GM12878 (cell line): ENCODE measurements around the gene GPC3. TPM values are rescaled to one million over a fixed set of nuclear protein-coding genes. Genes with fewer than 3 reads are reported as not detected.

Source experiments
- ATAC-seq: fragments of 200-7000 bp; cut with Tn5 transposase; 3 replicates; pipeline ENCODE4 v1.9.1; 2020; ENCODE audit warnings: mild to moderate bottlenecking, moderate library complexity
- BruUV-seq: library from RNA; stranded (reverse); fragments of 400-500 nt; replicated peaks from 2 replicates; lab custom pipeline; 2021; lab: Mats Ljungman, UMichigan
- CTCF ChIA-PET: fragments of 300-600 bp; sonication (Branson Sonifier 250); formaldehyde crosslinking; extraction: SDS; loops from one replicate; lab custom pipeline; 2021; ENCODE audit warnings: inconsistent platforms; lab: Yijun Ruan, JAX
- POLR2A ChIA-PET: fragments of 350-600 bp; formaldehyde crosslinking; extraction: SDS; loops from one replicate; lab custom pipeline; 2021; ENCODE audit warnings: inconsistent platforms; lab: Charles Lee
- RAD21 ChIA-PET: fragments of 300-600 bp; sonication (Branson Sonifier 250); formaldehyde crosslinking; loops from one replicate; lab custom pipeline; 2023; ENCODE audit warnings: antibody characterized with exemption; ENCODE audit not compliant: unreplicated experiment; lab: Charles Lee
- SMC1A ChIA-PET: fragments of 300-600 bp; sonication (Branson Sonifier 250); formaldehyde crosslinking; loops from one replicate; lab custom pipeline; 2023; ENCODE audit not compliant: unreplicated experiment, uncharacterized antibody; lab: Charles Lee
- DNase-seq: peaks from one replicate; pipeline ENCODE4 v3.0.0-alpha.2; 2011; ENCODE audit warnings: low read depth, low spot score
- FAIRE-seq: peaks from 3 replicates; lab custom pipeline; 2011; peaks lifted over from hg19 to GRCh38; lab: Jason Lieb, UNC
- H2AFZ ChIP-seq: 2 replicates; pipeline ENCODE4 v1.6.0; 2011; ENCODE audit warnings: low read depth, low read length, control low read depth; ENCODE audit not compliant: control insufficient read depth
- H3K27ac ChIP-seq: 2 replicates; pipeline ENCODE4 v1.5.1; 2011; ENCODE audit warnings: control low read depth; ENCODE audit not compliant: control insufficient read depth, insufficient read depth
- H3K27me3 ChIP-seq, 2 experiments: replicated peaks in 1 of 2; 2 replicates each; pipeline versions ENCODE4 v1.6.0 to v1.6.1; 2011; ENCODE audit warnings: low read length in 1 of 2; ENCODE audit not compliant: control insufficient read depth in 2 of 2, insufficient read depth in 2 of 2
- H3K36me3 ChIP-seq, 2 experiments: 2 replicates each; pipeline ENCODE4 v1.5.1; 2011; ENCODE audit warnings: low read length in 1 of 2; ENCODE audit not compliant: control insufficient read depth in 2 of 2, insufficient read depth in 2 of 2
- H3K4me1 ChIP-seq: 2 replicates; pipeline ENCODE4 v1.6.1; 2011; ENCODE audit warnings: mild to moderate bottlenecking, low read length, moderate library complexity, mixed read lengths; ENCODE audit not compliant: control insufficient read depth, insufficient read depth
- H3K4me2 ChIP-seq: 2 replicates; pipeline ENCODE4 v1.6.0; 2011; ENCODE audit warnings: control low read depth; ENCODE audit not compliant: control insufficient read depth, insufficient read depth
- H3K4me3 ChIP-seq: fragments of 200-600 bp; sonication (generic); 2 replicates; pipeline ENCODE4 v1.5.1; 2016
- H3K79me2 ChIP-seq: 2 replicates; pipeline ENCODE4 v1.6.0; 2011; ENCODE audit warnings: low read length; ENCODE audit not compliant: control insufficient read depth, insufficient read depth
- H3K9ac ChIP-seq: 2 replicates; pipeline ENCODE4 v1.8.0; 2011; ENCODE audit warnings: low read length, control low read depth, mixed read lengths; ENCODE audit not compliant: control insufficient read depth, insufficient read depth
- H3K9me3 ChIP-seq: replicated peaks from 3 replicates; pipeline ENCODE4 v1.5.1; 2011; ENCODE audit warnings: mild to moderate bottlenecking, low read length; ENCODE audit not compliant: control insufficient read depth, insufficient read depth
- H4K20me1 ChIP-seq: 2 replicates; pipeline ENCODE4 v1.6.0; 2011; ENCODE audit not compliant: control insufficient read depth, insufficient read depth
- BACH1 ChIP-seq: fragments of 450-650 bp; IDR thresholded peaks from 2 replicates; pipeline ENCODE4 v1.6.1; 2017; ENCODE audit warnings: mild to moderate bottlenecking, borderline replicate concordance
- CBX3 ChIP-seq: fragments of 200-600 bp; sonication (generic); IDR thresholded peaks from 2 replicates; pipeline ENCODE4 v1.6.1; 2016; ENCODE audit warnings: low read depth, borderline replicate concordance
- CEBPB ChIP-seq, 2 experiments: fragments of 150-350 bp in 1 of 2; IDR thresholded peaks; 2 replicates each; pipeline ENCODE4 v1.6.1; 2012 to 2014; ENCODE audit warnings: low read depth in 2 of 2, low read length in 2 of 2, borderline replicate concordance in 1 of 2, inconsistent platforms in 1 of 2
- CHD1 ChIP-seq: IDR thresholded peaks from 2 replicates; pipeline ENCODE4 v1.6.1; 2012; ENCODE audit warnings: low read depth, low read length, improper control_type of control experiment
- EP300 ChIP-seq, 2 experiments: fragments of 150-350 bp in 1 of 2; IDR thresholded peaks; 2 replicates each; pipeline ENCODE4 v1.6.1; 2011 to 2012; ENCODE audit warnings: low read depth in 2 of 2, low read length in 2 of 2, borderline replicate concordance in 1 of 2, improper control_type of control experiment in 1 of 2, inconsistent platforms in 1 of 2; ENCODE audit not compliant: control insufficient read depth in 1 of 2
- NFIC ChIP-seq: IDR thresholded peaks from 2 replicates; pipeline ENCODE4 v1.6.1; 2012; ENCODE audit warnings: low read depth, mild to moderate bottlenecking, inconsistent platforms, low read length, moderate library complexity
- PAX5 ChIP-seq: IDR thresholded peaks from 2 replicates; pipeline ENCODE4 v1.6.1; 2011; ENCODE audit warnings: low read depth, low read length, borderline replicate concordance
- POLR2A ChIP-seq: IDR thresholded peaks from 2 replicates; pipeline ENCODE4 v1.6.1; 2011; ENCODE audit warnings: low read depth, mild to moderate bottlenecking, low read length
- POLR2AphosphoS2 ChIP-seq: IDR thresholded peaks from 2 replicates; pipeline ENCODE4 v1.6.1; 2011; ENCODE audit warnings: low read depth, mild to moderate bottlenecking, low read length, improper control_type of control experiment, moderate library complexity
- STAT1 ChIP-seq: fragments of 450-650 bp; conservative IDR thresholded peaks from 2 replicates; pipeline ENCODE4 v1.6.1; 2014; ENCODE audit warnings: antibody characterized with exemption, mild to moderate bottlenecking
- SUPT20H ChIP-seq: IDR thresholded peaks from 2 replicates; pipeline ENCODE4 v1.6.1; 2011; ENCODE audit warnings: low read depth, mild to moderate bottlenecking, low read length, moderate library complexity, borderline replicate concordance; ENCODE audit not compliant: control insufficient read depth
- TBL1XR1 ChIP-seq: IDR thresholded peaks from 2 replicates; pipeline ENCODE4 v1.6.1; 2012; ENCODE audit warnings: low read depth, low read length, improper control_type of control experiment
- TCF7 ChIP-seq: IDR thresholded peaks from 2 replicates; pipeline ENCODE4 v1.6.1; 2014; ENCODE audit warnings: antibody characterized with exemption, borderline replicate concordance
- ZNF274 ChIP-seq: IDR thresholded peaks from one replicate; pipeline ENCODE4 v1.8.0; 2011; ENCODE audit not compliant: insufficient read length, insufficient read depth
- ZNF622 ChIP-seq: fragments of 450-650 bp; IDR thresholded peaks from 2 replicates; pipeline ENCODE4 v1.6.1; 2017; ENCODE audit warnings: mild to moderate bottlenecking, inconsistent platforms
- WGBS: methylation state at CpG from one replicate; pipeline ENCODE4 v1.1.6; 2016; ENCODE audit warnings: low lambda C conversion rate; ENCODE audit not compliant: insufficient replicate concordance, insufficient coverage; ENCODE audit errors: missing lambda C conversion rate; 5-methylcytosine and 5-hydroxymethylcytosine counted together
- in situ Hi-C: fragments of 300-500 bp; cut with MboI; formaldehyde crosslinking; loops from 9 replicates; pipeline ENCODE4 v1.14.3; 2018; ENCODE audit warnings: mixed read lengths
- intact Hi-C: fragments of 100-400 bp; cut with micrococcal nuclease; formaldehyde crosslinking; loops from one replicate; pipeline ENCODE4 v1.14.2; 2022; ENCODE audit not compliant: unreplicated experiment
- polyA plus RNA-seq, 11 experiments: library from polyadenylated mRNA; depleted of rRNA in 4 of 11; unstranded in 6 of 11; stranded (reverse) in 5 of 11; fragments of >200 nt; fragmentation: Nextera tagmentation in 4 of 11; fragmentation: Illumina TruSeq in 1 of 11; extraction: Ambion mirVana in 4 of 11; extraction: Trizol in 1 of 11; gene quantifications; 1 replicate in 1 of 11; 2 replicates in 10 of 11; pipeline versions ENCODE4 v1.2.1 to v1.2.3, GENCODE V29; 2011 to 2016; ENCODE audit warnings: inconsistent platforms in 2 of 11, missing spikeins in 2 of 11, low read depth in 1 of 11
- total RNA-seq, 4 experiments: library from RNA; depleted of rRNA in 3 of 4; stranded (reverse); fragments of >200 nt in 3 of 4; fragmentation: Illumina TruSeq in 1 of 4; extraction: Trizol in 1 of 4; gene quantifications; 2 replicates each; pipeline versions ENCODE4 v1.2.1 to v1.2.3, GENCODE V29; 2013 to 2021
- TF ChIP-seq, protein P1 (sequence below): fragments of 450-650 bp; IDR thresholded peaks from 2 replicates; pipeline ENCODE4 v1.6.1; 2018; ENCODE audit warnings: borderline replicate concordance, mild to moderate bottlenecking; ENCODE audit not compliant: partially characterized antibody
- TF ChIP-seq, protein P2 (sequence below): fragments of 450-650 bp; IDR thresholded peaks from 2 replicates; pipeline ENCODE4 v1.6.1; 2017; ENCODE audit warnings: borderline replicate concordance
- TF ChIP-seq, protein P3 (sequence below): fragments of 450-650 bp; IDR thresholded peaks from 2 replicates; pipeline ENCODE4 v1.6.1; 2017; ENCODE audit warnings: low read depth, mild to moderate bottlenecking, moderate library complexity
- TF ChIP-seq, protein P4 (sequence below), 3 experiments: IDR thresholded peaks in 2 of 3; conservative IDR thresholded peaks in 1 of 3; 2 replicates each; pipeline ENCODE4 v1.5.1; 2011; ENCODE audit warnings: low read depth in 3 of 3, low read length in 3 of 3, mild to moderate bottlenecking in 3 of 3, control low read depth in 2 of 3, moderate library complexity in 2 of 3, inconsistent platforms in 1 of 3, mixed read lengths in 1 of 3; ENCODE audit not compliant: control insufficient read depth in 2 of 3, insufficient read depth in 1 of 3; ENCODE audit errors: extremely low read depth in 1 of 3

Gene GPC3
- total and polyA plus RNA-seq, 10 of the 15 experiments (the other 5 are each of a cell fraction or from before 2014, with no cell fraction given): 0.09 to 0.82 TPM; not detected in 8

DNA sequence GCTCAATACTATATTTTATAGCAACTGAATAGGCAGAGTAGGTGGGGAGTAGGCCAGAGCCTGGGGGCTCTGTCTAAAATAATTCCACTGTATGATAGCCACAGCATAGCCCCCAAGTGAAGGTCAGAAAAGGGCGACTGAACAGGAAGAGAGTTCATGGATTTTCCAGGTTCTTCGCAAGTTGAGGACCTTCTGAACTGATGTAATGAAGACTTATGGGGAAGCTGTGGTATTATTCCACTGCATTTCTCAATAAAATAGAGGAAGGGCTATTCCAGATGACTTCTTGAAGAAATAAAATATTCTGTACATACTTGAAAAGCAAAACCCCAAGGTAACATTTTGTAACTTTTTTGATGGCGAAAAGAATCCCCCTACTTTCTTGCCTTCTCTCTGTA lies 338.7 kb downstream of the GPC3 start:
- H3K79me2 ChIP-seq: no peaks in the 10 kb centered on the region
- no peak for ATAC-seq
- H3K9ac ChIP-seq: no peak overlapping the region
- ChIA-PET CTCF (no interaction called here), SMC1A (no interaction called here), POLR2A (no interaction called here), RAD21 (no interaction called here)
- H2AFZ ChIP-seq: no peak overlapping the region
- H4K20me1 ChIP-seq: no peaks in the 10 kb centered on the region
- no peak overlapping the region for H3K4me2 ChIP-seq
- in situ Hi-C loops (no loop called here), intact Hi-C loops (no loop called here)
- no TSS peak for BruUV-seq
- H3K27me3 ChIP-seq: no peaks in the 10 kb centered on the region
- H3K36me3 ChIP-seq: no peaks in the 10 kb centered on the region
- DNase-seq: no peak
- WGBS: 59% methylated on average over 3 of the region's 3 CpGs
- H3K4me1 ChIP-seq: no peaks in the 10 kb centered on the region
- no peak overlapping the region for H3K4me3 ChIP-seq
- no peak for FAIRE-seq
- no peak overlapping the region for H3K27ac ChIP-seq
- H3K9me3 ChIP-seq: no peaks in the 10 kb centered on the region
- no peak for TF ChIP-seq PAX5
- TF ChIP-seq CBX3: no peak
- TF ChIP-seq TCF7: no peak
- TF ChIP-seq, protein P1, sequence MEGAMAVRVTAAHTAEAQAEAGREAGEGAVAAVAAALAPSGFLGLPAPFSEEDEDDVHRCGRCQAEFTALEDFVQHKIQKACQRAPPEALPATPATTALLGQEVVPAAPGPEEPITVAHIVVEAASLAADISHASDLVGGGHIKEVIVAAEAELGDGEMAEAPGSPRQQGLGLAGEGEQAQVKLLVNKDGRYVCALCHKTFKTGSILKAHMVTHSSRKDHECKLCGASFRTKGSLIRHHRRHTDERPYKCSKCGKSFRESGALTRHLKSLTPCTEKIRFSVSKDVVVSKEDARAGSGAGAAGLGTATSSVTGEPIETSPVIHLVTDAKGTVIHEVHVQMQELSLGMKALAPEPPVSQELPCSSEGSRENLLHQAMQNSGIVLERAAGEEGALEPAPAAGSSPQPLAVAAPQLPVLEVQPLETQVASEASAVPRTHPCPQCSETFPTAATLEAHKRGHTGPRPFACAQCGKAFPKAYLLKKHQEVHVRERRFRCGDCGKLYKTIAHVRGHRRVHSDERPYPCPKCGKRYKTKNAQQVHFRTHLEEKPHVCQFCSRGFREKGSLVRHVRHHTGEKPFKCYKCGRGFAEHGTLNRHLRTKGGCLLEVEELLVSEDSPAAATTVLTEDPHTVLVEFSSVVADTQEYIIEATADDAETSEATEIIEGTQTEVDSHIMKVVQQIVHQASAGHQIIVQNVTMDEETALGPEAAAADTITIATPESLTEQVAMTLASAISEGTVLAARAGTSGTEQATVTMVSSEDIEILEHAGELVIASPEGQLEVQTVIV: no peak
- no peak for TF ChIP-seq STAT1
- TF ChIP-seq POLR2A: no peak
- TF ChIP-seq EP300 (IDR thresholded peaks at IDR 0.05; ENCODE audit: borderline replicate concordance in 1 of 2, control insufficient read depth in 1 of 2, low read depth in 2 of 2, low read length in 2 of 2): no peak
- no peak for TF ChIP-seq ZNF622
- TF ChIP-seq TBL1XR1: no peak
- TF ChIP-seq, protein P2, sequence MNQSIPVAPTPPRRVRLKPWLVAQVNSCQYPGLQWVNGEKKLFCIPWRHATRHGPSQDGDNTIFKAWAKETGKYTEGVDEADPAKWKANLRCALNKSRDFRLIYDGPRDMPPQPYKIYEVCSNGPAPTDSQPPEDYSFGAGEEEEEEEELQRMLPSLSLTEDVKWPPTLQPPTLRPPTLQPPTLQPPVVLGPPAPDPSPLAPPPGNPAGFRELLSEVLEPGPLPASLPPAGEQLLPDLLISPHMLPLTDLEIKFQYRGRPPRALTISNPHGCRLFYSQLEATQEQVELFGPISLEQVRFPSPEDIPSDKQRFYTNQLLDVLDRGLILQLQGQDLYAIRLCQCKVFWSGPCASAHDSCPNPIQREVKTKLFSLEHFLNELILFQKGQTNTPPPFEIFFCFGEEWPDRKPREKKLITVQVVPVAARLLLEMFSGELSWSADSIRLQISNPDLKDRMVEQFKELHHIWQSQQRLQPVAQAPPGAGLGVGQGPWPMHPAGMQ: no peak
- TF ChIP-seq ZNF274: no peak
- TF ChIP-seq CEBPB (IDR thresholded peaks at IDR 0.05; ENCODE audit: borderline replicate concordance in 1 of 2, low read depth in 2 of 2, low read length in 2 of 2): no peak
- TF ChIP-seq NFIC: no peak
- no peak for TF ChIP-seq SUPT20H
- TF ChIP-seq, protein P3, sequence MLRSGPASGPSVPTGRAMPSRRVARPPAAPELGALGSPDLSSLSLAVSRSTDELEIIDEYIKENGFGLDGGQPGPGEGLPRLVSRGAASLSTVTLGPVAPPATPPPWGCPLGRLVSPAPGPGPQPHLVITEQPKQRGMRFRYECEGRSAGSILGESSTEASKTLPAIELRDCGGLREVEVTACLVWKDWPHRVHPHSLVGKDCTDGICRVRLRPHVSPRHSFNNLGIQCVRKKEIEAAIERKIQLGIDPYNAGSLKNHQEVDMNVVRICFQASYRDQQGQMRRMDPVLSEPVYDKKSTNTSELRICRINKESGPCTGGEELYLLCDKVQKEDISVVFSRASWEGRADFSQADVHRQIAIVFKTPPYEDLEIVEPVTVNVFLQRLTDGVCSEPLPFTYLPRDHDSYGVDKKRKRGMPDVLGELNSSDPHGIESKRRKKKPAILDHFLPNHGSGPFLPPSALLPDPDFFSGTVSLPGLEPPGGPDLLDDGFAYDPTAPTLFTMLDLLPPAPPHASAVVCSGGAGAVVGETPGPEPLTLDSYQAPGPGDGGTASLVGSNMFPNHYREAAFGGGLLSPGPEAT: no peak
- no peak for TF ChIP-seq CHD1
- no peak for TF ChIP-seq POLR2AphosphoS2
- TF ChIP-seq, protein P4, sequence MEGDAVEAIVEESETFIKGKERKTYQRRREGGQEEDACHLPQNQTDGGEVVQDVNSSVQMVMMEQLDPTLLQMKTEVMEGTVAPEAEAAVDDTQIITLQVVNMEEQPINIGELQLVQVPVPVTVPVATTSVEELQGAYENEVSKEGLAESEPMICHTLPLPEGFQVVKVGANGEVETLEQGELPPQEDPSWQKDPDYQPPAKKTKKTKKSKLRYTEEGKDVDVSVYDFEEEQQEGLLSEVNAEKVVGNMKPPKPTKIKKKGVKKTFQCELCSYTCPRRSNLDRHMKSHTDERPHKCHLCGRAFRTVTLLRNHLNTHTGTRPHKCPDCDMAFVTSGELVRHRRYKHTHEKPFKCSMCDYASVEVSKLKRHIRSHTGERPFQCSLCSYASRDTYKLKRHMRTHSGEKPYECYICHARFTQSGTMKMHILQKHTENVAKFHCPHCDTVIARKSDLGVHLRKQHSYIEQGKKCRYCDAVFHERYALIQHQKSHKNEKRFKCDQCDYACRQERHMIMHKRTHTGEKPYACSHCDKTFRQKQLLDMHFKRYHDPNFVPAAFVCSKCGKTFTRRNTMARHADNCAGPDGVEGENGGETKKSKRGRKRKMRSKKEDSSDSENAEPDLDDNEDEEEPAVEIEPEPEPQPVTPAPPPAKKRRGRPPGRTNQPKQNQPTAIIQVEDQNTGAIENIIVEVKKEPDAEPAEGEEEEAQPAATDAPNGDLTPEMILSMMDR (IDR thresholded peaks at IDR 0.05 in 2 of 3, conservative IDR thresholded peaks at IDR 0.05 in 1 of 3; ENCODE audit: control insufficient read depth in 2 of 3, extremely low read depth in 1 of 3, insufficient read depth in 1 of 3, low read depth in 3 of 3, low read length in 3 of 3): no peak
- TF ChIP-seq BACH1: no peak
